ENCODE data around the gene CDH4. TPM values are rescaled to one million over a fixed set of nuclear protein-coding genes. Genes with fewer than 3 reads are reported as not detected.

Gene CDH4
- total and polyA plus RNA-seq, 2 donors (not counting 3 experiments of a cell fraction or from before 2014, with no cell fraction given), result 0.17 to 0.51 TPM

DNA sequence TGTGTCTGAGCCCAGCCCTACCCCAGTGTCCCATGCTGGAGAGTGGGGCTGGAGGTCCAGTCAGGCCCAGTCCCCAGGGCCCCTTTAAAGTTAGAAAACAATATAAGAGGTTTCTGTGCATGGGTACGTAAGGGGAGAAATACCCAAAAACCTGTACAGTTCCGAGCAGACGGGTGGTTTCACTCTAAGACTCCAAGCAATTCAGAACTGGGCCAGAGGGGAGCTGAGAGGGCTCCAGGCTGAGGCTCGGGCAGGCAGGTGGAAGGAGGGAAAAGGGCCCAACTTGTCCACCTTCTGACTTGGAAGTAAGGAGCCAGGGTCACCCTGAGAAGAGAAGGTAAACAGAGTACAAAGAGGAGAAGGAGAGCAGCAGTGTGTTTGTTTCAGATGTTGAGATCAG lies 296.0 kb downstream of the CDH4 start:
- no peaks in the 10 kb centered on the region for H3K27me3 ChIP-seq (ENCODE audit: control insufficient read depth in 2 of 2, insufficient read depth in 2 of 2, low read length in 2 of 2)
- no peaks in the 10 kb centered on the region for H3K36me3 ChIP-seq (ENCODE audit: control insufficient read depth in 2 of 2, extremely low read depth in 1 of 2, insufficient read depth in 2 of 2, low read length in 2 of 2)
- no peak for FAIRE-seq
- H4K20me1 ChIP-seq (replicated peaks; ENCODE audit: control insufficient read depth, extremely low read depth, insufficient read depth, low read length), result no peaks in the 10 kb centered on the region
- POLR2A ChIA-PET, result no interaction called here
- no peak for DNase-seq (ENCODE audit: low read depth, low spot score)
- no TSS peak for BruUV-seq (replicated peaks)
- H3K9me3 ChIP-seq (replicated peaks; ENCODE audit: control insufficient read depth, insufficient read depth, low read length), result peaks cover 11% of the 10 kb centered on the region
- H3K79me2 ChIP-seq (ENCODE audit: control insufficient read depth, insufficient read depth, low read length), result no peaks in the 10 kb centered on the region
- H2AFZ ChIP-seq (ENCODE audit: low read depth, low read length), result no peak overlapping the region
- CTCF ChIA-PET, result no interaction called here
- H3K9ac ChIP-seq (replicated peaks; ENCODE audit: extremely low read depth, insufficient read depth, low read length), result no peak overlapping the region
- H3K4me1 ChIP-seq (ENCODE audit: control insufficient read depth, extremely low read depth, insufficient read depth, low read length), result no peaks in the 10 kb centered on the region
- dilution Hi-C loops (cut with MboI; ENCODE audit: extremely low pct_ligation_motif_present, low sequenced_read_pairs) (no loop called here), intact Hi-C loops (cut with micrococcal nuclease) (no loop called here)
- TF ChIP-seq EZH2 (IDR thresholded peaks at IDR 0.05; ENCODE audit: borderline replicate concordance, low read depth, low read length, severe bottlenecking), result no peak
- TF ChIP-seq POLR2A (IDR thresholded peaks at IDR 0.05; ENCODE audit: low read depth, low read length), result no peak
- no peak for TF ChIP-seq MAX (IDR thresholded peaks at IDR 0.05; ENCODE audit: insufficient read depth, insufficient read length)
- no peak for TF ChIP-seq MYC (IDR thresholded peaks at IDR 0.05; ENCODE audit: low read depth, low read length)
- TF ChIP-seq POLR2AphosphoS5 (IDR thresholded peaks at IDR 0.05; ENCODE audit: insufficient read depth, low read depth, low read length), result no peak
- no peak for TF ChIP-seq FOS (IDR thresholded peaks at IDR 0.05; ENCODE audit: borderline replicate concordance, insufficient read depth, low read length)
- TF ChIP-seq, protein P1, sequence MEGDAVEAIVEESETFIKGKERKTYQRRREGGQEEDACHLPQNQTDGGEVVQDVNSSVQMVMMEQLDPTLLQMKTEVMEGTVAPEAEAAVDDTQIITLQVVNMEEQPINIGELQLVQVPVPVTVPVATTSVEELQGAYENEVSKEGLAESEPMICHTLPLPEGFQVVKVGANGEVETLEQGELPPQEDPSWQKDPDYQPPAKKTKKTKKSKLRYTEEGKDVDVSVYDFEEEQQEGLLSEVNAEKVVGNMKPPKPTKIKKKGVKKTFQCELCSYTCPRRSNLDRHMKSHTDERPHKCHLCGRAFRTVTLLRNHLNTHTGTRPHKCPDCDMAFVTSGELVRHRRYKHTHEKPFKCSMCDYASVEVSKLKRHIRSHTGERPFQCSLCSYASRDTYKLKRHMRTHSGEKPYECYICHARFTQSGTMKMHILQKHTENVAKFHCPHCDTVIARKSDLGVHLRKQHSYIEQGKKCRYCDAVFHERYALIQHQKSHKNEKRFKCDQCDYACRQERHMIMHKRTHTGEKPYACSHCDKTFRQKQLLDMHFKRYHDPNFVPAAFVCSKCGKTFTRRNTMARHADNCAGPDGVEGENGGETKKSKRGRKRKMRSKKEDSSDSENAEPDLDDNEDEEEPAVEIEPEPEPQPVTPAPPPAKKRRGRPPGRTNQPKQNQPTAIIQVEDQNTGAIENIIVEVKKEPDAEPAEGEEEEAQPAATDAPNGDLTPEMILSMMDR (IDR thresholded peaks at IDR 0.05; ENCODE audit: extremely low read depth in 1 of 2, insufficient read depth in 1 of 2, low read depth in 1 of 2, low read length in 2 of 2), result no peak
- no peak for TF ChIP-seq JUN (IDR thresholded peaks at IDR 0.05; ENCODE audit: borderline replicate concordance, insufficient read depth, insufficient read length, low read depth)
- TF ChIP-seq GATA2 (IDR thresholded peaks at IDR 0.05; ENCODE audit: insufficient read depth, insufficient read length, low read depth, low read length), result no peak
- H3K4me3 ChIP-seq (replicated peaks in 1 of 3; ENCODE audit: insufficient read depth in 1 of 3, low read depth in 1 of 3, low read length in 3 of 3), result no peak overlapping the region
- H3K9me1 ChIP-seq (replicated peaks; ENCODE audit: control insufficient read depth, extremely low read depth, insufficient read depth, low read length), result no peaks in the 10 kb centered on the region
- H3K4me2 ChIP-seq (ENCODE audit: insufficient read depth, low read length), result no peak overlapping the region
- no peak overlapping the region for H3K27ac ChIP-seq (ENCODE audit: insufficient read depth, low read depth, low read length)

All from endothelial cell of umbilical vein (primary cell).